SK-N-SH (cell line): ENCODE data around the gene TRPV5.

Experiments
- ELF1 ChIP-seq: IDR thresholded peaks from 2 replicates; pipeline ENCODE4 v1.4.0; 2012
- EP300 ChIP-seq, 2 experiments: IDR thresholded peaks; 2 replicates each; pipeline versions ENCODE4 v1.4.0 to v1.6.1; 2012; ENCODE audit warnings: borderline replicate concordance in 1 of 2, low read depth in 1 of 2, low read length in 1 of 2
- GABPA ChIP-seq: IDR thresholded peaks from 2 replicates; pipeline ENCODE4 v1.4.0; 2012; ENCODE audit warnings: low read depth, mild to moderate bottlenecking
- RFX5 ChIP-seq: IDR thresholded peaks from 2 replicates; pipeline ENCODE4 v1.6.1; 2012; ENCODE audit warnings: mild to moderate bottlenecking, improper control_type of control experiment, low read length
- TF ChIP-seq, protein P1 (sequence below): IDR thresholded peaks from 2 replicates; pipeline ENCODE4; 2012
- TF ChIP-seq, protein P2 (sequence below): IDR thresholded peaks from 2 replicates; pipeline ENCODE4 v1.4.0; 2012; ENCODE audit warnings: low read depth
- TF ChIP-seq, protein P3 (sequence below): fragments of 200-600 bp; sonication (generic); IDR thresholded peaks from 2 replicates; pipeline ENCODE4 v1.6.1; 2017; ENCODE audit warnings: antibody characterized with exemption, mild to moderate bottlenecking, moderate library complexity
- TF ChIP-seq, protein P4 (sequence below): IDR thresholded peaks from 2 replicates; pipeline ENCODE4 v1.4.0; 2012; ENCODE audit warnings: low read depth, borderline replicate concordance
- TF ChIP-seq, protein P5 (sequence below): IDR thresholded peaks from 2 replicates; pipeline ENCODE4 v1.6.1; 2012; ENCODE audit warnings: mild to moderate bottlenecking, low read depth, low read length, moderate library complexity
- TF ChIP-seq, protein P6 (sequence below): fragments of 150-350 bp; IDR thresholded peaks from 2 replicates; pipeline ENCODE4 v1.6.1; 2017; ENCODE audit warnings: antibody characterized with exemption, low read length, low read depth, borderline replicate concordance

DNA sequence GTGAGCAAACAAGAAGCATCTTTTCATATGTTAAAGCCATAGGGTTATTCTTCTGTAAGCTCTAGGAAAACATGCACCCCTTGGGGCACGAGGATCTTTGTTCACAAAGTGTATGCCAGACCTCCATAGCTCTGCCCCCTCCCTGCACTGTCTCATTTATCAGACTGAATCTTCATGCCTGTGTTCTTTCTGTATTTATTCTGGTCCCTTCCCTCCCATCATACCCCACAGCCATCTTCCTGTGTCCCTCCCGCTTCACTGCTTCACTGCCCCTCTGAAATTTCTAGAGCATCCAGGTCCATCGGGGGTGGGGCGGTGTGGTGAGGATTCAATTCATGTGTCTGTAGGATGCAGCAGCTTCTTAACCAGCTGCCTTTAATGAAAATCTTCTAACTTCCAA, 71.2 kb downstream of the TRPV5 start:
- TF ChIP-seq RFX5, result no peak
- TF ChIP-seq, protein P1, sequence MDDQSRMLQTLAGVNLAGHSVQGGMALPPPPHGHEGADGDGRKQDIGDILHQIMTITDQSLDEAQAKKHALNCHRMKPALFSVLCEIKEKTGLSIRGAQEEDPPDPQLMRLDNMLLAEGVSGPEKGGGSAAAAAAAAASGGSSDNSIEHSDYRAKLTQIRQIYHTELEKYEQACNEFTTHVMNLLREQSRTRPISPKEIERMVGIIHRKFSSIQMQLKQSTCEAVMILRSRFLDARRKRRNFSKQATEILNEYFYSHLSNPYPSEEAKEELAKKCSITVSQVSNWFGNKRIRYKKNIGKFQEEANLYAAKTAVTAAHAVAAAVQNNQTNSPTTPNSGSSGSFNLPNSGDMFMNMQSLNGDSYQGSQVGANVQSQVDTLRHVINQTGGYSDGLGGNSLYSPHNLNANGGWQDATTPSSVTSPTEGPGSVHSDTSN, result no peak
- TF ChIP-seq, protein P2, sequence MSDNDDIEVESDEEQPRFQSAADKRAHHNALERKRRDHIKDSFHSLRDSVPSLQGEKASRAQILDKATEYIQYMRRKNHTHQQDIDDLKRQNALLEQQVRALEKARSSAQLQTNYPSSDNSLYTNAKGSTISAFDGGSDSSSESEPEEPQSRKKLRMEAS, result no peak
- TF ChIP-seq, protein P3, sequence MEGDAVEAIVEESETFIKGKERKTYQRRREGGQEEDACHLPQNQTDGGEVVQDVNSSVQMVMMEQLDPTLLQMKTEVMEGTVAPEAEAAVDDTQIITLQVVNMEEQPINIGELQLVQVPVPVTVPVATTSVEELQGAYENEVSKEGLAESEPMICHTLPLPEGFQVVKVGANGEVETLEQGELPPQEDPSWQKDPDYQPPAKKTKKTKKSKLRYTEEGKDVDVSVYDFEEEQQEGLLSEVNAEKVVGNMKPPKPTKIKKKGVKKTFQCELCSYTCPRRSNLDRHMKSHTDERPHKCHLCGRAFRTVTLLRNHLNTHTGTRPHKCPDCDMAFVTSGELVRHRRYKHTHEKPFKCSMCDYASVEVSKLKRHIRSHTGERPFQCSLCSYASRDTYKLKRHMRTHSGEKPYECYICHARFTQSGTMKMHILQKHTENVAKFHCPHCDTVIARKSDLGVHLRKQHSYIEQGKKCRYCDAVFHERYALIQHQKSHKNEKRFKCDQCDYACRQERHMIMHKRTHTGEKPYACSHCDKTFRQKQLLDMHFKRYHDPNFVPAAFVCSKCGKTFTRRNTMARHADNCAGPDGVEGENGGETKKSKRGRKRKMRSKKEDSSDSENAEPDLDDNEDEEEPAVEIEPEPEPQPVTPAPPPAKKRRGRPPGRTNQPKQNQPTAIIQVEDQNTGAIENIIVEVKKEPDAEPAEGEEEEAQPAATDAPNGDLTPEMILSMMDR, result no peak
- TF ChIP-seq, protein P4, sequence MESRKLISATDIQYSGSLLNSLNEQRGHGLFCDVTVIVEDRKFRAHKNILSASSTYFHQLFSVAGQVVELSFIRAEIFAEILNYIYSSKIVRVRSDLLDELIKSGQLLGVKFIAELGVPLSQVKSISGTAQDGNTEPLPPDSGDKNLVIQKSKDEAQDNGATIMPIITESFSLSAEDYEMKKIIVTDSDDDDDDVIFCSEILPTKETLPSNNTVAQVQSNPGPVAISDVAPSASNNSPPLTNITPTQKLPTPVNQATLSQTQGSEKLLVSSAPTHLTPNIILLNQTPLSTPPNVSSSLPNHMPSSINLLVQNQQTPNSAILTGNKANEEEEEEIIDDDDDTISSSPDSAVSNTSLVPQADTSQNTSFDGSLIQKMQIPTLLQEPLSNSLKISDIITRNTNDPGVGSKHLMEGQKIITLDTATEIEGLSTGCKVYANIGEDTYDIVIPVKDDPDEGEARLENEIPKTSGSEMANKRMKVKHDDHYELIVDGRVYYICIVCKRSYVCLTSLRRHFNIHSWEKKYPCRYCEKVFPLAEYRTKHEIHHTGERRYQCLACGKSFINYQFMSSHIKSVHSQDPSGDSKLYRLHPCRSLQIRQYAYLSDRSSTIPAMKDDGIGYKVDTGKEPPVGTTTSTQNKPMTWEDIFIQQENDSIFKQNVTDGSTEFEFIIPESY, result no peak
- TF ChIP-seq GABPA, result no peak
- TF ChIP-seq, protein P5, sequence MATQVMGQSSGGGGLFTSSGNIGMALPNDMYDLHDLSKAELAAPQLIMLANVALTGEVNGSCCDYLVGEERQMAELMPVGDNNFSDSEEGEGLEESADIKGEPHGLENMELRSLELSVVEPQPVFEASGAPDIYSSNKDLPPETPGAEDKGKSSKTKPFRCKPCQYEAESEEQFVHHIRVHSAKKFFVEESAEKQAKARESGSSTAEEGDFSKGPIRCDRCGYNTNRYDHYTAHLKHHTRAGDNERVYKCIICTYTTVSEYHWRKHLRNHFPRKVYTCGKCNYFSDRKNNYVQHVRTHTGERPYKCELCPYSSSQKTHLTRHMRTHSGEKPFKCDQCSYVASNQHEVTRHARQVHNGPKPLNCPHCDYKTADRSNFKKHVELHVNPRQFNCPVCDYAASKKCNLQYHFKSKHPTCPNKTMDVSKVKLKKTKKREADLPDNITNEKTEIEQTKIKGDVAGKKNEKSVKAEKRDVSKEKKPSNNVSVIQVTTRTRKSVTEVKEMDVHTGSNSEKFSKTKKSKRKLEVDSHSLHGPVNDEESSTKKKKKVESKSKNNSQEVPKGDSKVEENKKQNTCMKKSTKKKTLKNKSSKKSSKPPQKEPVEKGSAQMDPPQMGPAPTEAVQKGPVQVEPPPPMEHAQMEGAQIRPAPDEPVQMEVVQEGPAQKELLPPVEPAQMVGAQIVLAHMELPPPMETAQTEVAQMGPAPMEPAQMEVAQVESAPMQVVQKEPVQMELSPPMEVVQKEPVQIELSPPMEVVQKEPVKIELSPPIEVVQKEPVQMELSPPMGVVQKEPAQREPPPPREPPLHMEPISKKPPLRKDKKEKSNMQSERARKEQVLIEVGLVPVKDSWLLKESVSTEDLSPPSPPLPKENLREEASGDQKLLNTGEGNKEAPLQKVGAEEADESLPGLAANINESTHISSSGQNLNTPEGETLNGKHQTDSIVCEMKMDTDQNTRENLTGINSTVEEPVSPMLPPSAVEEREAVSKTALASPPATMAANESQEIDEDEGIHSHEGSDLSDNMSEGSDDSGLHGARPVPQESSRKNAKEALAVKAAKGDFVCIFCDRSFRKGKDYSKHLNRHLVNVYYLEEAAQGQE, result no peak
- TF ChIP-seq, protein P6, sequence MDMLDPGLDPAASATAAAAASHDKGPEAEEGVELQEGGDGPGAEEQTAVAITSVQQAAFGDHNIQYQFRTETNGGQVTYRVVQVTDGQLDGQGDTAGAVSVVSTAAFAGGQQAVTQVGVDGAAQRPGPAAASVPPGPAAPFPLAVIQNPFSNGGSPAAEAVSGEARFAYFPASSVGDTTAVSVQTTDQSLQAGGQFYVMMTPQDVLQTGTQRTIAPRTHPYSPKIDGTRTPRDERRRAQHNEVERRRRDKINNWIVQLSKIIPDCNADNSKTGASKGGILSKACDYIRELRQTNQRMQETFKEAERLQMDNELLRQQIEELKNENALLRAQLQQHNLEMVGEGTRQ, result no peak
- TF ChIP-seq ELF1, result no peak
- TF ChIP-seq EP300 (IDR thresholded peaks at IDR 0.05; ENCODE audit: borderline replicate concordance in 1 of 2, low read depth in 1 of 2, low read length in 1 of 2), result no peak
